ENCODE results near the gene IFFO2.

IFFO2 gene

DNA sequence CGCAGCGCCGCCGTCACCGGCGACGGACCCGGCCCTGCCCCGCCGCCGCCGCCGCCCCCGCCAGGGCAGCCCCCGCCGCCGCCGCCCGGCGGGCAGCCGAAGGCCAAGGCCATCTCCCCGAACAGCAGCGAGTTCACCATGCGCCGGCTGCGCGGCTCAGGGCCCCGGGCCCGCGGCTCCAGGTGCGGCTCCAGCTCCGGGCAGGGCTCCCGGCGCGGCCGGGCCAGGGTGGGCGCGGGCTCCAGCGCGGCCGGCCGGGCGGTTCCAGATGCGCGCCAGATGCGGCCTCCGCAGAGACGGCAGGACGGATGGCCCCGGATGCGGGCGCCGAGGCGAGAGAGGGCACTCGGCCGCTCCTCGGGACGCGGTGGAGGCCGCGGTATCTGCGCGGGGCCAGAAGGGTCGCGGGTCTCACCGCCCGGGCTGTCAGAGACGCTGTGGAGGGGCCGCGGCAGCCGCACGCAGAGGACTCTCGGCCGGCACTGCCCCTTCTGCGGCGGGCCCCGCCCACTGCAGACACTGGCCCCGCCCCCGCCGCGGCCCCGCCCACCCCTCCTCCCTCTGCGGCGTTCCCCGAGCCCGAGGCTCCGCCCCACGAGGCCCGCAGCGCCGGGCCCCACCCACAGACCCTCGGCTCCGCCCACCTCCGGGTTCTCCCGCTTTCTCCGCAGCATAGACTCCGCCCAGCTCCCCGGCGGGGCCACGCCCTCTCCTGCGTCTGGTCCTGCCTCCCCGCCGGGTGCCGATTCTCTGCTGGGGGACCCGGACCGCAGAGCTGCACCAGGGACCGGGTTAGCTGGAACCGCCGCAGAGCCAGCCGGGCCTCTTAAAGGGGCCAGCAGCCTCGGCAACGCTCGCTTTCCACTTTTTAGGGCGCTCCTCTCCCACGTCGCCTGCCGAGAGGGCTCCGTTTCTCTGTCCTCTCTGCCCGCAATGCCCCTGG lies at the start of gene IFFO2:
IFFO2 (minus strand) TSS at position 484 of the 943 bp plus-strand sequence; CDS start at position 140, 344 bp downstream.
- DNase-seq = peak; percentile 92

DNA sequence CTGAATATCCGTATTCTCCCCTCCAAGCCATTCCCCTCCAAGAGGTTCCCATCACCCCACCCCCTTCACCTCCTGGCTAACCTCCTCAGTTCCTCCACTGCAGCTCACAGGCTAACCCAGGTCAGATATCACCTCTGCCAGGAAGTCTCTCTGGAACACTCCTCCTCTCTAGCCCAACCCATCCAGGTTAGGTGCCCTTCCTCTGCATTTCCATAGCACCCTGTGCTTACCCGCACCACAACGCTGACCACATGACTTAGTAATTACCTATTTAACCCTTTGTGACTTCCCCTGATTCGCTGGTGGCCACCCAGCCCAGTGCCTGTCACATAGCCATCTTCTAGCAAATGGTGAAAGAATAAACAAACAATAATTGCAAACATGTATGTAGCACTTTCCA lies 49.5 kb upstream of the IFFO2 start:
- no peak for DNase-seq

DNA sequence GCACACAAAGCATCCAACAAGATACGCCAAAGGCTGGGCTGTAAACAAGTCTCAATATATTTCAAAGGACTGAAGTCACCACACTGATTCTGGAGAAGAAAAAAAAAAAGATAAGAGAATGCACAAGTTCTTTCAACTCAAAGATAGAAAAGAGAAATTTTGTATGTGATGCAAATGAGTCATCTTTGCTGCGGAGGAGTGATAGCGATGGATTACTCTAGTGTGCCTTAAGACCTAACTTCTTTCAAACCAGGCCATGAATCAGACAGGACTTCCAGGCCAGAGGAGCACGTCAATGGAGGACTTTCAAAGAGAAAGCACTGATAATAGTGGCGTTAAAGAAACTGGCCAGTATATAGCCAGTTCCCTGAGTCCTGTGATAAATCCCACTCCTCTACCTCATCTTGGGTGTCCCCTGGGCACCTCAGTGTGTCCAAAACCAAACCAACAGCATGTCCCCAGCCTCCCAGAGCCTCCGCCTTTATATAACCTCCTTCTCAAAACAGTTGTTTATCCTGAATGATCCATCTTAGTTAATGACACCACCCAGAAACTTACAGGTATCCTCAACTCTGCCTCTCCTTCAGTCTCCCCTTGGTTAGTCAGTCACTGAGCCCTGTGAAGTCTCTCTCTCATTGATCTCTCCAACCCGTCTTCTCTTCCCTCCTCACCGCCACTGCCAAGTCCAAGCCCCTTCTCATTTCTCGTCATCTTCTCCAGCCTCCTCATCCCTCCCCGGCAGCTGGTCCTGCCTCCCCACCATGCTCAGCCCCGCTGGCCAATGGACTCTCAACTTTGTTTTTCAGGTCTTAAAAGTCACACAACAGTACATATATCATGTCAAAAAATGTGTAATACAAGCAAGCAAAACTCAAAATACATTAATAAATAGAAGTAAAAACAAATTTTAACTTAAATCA lies 47.2 kb upstream of the IFFO2 start:
- DNase-seq = no peak

DNA sequence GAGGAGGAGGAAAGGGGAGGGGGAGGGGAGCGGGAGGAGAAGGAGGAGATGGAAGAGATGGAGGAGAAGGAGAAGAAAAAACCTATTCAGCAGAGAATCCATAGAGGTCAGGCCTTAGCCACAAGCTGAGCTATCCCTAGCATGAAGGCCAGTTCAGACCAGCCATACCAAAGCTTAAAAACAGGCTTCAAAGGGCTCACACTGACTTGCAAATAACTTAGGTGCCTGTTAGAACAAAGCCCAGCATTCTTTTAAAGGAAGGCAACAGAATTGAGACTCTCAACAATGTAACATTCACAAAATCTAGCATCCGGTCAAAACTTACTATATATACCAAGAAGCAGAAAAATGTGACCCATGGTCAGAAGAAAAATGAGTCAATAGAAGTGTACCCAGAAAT lies 43.6 kb upstream of the IFFO2 start:
- DNase-seq = no peak

DNA sequence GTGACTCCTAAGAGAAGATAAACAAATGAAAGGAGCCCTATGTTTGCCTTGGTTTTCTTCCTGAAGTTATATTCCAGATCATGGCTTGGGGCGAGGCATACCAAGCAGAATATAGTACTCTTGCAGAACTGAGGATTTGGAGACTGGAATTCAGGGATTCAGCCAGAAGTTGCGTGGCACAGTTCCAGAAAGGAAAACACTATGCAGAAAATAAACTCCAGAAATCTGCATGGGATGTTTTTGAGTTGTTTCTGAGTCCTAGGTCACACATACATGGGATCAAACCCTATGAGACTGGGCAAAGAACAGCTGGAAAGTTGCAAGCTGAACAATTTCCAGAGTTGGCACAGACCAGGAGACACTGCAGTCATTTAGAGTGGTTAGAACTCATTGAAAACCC lies 42.9 kb upstream of the IFFO2 start:
- no peak for DNase-seq

DNA sequence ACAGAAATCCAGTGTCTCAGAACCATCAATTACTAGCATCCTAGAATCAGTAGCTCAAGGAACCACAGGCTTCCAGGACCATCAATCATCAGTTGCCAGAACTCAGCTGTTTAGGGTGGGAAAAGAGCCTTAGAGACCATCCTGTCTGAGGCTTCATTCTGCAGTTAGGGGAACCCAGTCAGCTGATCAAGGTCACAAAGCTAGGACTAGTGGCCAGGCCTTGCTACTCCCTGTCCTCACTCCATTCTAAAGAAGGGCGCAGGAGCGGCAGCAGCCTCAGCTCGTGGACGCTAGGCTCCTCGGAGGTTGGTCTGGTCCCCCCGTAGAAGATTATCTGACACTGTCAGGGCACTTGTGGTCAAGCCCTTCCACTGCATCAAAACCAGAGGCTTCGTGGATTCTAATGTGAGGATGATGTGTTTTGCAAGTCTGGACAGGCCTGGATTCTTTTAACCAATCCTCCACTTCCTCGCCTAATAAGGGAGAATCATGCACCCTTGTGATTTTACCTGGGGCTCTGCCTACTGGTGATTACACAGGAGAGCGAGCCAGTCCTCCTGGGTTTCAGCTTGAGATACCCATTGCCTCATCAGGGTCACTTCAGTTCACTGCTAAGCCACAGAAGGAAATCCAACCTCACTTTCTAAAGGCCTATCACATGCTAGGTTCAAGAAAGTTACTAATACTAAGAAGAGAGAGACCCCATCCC lies 41.7 kb upstream of the IFFO2 start:
- no peak for DNase-seq

DNA sequence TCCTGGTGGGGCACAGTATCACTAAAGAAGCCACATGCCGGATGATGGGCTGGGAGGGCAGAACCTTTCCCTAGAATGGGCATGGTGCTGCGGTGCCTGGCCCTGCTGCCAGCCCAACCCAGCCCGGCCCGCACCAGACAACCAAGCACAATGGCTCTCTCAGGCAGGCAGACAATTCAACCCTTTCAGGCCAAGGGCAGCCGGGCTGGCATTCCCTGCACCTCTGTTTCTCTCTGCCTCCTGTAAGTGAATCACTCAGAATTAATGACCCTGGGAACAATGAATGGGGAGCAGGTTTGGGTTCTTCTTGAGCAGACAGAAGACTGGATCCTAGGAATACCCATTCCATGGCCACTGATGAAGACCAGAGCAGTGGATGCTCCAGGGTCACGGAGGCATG lies 41.0 kb upstream of the IFFO2 start:
- no peak for DNase-seq

DNA sequence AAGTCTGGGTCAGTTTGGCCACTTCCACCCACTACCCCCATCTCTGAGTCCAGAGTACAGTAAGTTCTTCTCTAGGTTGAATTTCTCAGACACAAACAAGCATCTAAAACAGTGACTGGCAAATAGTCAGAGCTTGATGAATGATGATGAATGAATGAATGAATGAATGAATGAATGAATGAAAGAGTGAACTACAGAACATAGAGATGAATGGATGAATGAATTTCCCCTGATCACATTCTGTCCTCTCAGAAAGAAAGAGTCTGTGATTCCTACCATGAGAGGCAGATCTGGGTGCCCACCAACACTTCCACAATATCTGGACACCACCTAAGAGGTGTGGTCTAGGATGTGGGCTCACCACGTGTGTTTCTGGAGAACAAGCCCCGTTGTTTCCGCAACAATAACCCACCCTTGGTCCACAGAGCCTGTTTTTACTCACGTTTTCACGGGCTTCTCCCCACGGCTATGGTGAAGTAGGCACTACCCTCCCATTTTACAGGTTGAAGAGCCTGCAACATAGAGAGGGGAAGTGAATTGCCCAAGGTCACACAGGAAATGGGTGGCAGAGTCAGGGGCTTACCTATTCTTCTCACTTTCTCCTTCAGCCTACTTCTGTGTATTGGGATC lies 40.2 kb upstream of the IFFO2 start:
- no peak for DNase-seq

DNA sequence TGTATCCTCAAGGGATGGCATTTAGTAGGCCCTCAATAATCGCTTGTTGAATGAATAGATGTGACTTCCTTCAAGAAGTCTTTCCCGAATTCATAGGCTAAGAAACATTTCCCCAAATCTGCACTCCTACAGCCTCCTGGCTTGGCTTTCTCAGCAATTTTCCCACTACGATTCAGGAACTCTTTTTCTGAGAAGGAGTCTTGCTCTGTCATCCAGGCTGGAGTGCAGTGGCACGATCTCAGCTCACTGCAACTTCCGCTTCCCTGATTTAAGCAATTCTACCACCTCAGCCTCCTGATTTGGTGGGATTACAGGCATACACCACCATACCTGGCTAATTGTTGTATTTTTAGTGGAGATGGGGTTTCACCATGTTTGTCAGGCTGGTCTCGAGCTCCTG lies 37.9 kb upstream of the IFFO2 start:
- DNase-seq = no peak

DNA sequence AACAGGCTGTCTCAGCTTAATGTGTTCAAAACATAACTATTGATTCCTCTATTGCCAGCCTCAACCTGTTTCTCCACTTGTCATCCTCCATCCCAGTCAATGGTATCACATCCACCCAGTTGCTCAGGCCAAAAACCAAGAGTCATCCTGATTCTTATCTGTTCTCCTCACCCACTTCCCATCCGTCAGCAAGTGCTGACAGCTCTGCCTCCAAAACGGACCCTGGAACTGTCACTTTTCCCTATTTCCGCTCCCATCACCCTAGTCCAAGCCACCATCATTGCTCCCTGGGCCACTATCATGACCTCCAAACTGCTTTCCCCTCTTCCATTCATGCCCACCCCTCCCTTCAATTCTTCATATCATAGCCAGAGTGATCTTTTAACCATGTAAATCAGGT lies 36.2 kb upstream of the IFFO2 start:
- DNase-seq = no peak

DNA sequence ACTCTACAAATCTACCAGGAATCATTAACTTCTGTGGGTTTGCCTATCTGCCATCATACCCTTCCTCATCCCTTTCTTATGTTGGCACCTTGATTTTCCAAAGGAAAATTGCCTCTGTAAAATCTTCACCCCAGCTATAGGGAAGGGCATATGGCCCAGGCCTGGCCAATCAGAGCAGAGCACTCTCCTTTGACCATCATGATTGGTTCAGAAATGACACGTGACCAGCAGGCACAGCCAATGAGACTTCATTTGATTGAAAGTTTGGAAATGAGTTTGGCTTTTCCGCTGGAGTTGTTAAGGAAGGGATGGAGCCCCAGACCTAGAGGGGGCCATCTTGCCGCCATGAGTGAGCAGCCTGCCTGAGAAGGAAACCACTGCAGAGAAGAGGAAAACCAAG lies 35.1 kb upstream of the IFFO2 start:
- no peak for DNase-seq

DNA sequence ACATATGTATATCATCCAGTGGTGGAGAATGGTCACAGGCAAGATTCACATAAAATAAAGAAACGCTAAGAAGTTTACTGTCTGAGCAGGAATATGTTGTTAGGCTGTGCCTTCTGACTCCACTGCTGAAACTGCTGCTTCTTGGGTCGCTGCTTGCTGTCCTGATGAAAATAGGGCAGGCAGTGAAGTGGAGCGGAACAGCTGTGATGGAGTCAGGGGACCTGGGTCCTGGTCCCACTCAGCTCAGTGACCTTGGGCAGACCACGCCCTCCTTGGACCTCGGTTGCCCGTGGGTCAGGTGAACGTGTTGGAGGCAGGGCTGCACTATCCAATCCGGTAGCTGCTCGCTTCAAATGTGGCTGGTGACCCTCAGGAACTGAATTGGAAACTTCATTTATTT lies 33.4 kb upstream of the IFFO2 start:
- DNase-seq = no peak

DNA sequence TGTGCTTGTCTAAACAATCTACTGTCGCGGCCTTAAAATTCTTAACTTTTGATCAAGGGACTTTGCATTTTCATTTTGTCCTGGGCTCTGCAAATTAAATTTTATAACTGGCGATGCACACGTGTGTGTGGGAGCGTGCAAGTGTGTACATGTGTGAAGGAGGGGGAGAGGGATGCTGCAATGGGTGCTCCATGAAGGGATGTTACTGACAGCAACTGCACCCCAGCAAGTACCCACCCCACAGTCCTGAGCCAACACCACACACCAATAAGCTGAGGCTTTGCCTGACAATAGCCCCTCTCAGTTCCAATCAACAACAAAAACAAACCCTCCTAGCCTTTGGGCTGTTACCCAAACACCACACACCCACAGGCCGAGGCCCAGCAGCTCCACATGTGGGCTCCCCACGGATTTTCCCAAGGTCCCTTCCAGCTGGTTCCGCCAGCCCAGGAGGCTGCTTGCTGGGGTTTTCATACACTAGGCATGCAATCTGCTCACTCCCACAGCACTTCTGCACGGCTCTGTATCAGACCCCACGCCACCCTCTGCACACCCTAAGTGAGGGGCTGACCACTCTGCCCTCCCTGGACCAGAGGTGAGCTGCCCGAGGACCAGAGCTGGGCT lies 32.8 kb upstream of the IFFO2 start:
- DNase-seq = no peak

DNA sequence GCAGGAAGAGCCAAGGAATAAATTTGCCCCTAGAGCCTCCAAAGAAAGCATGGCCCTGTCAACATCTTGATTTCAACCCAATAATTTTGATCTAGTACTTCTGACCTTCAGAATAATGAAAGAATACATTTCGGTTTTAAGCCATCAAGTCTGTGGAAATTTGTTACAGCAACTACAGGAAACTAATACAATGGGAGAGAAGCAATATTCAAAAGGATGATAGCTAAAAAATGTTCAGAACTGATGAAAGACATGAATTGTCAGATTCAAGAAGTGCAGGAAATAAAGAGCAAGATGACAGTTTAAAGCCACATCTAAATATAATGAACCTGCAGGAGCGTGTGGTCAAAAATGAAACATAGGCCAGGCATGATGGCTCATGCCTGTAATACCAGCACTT lies 24.8 kb upstream of the IFFO2 start:
- DNase-seq = no peak

DNA sequence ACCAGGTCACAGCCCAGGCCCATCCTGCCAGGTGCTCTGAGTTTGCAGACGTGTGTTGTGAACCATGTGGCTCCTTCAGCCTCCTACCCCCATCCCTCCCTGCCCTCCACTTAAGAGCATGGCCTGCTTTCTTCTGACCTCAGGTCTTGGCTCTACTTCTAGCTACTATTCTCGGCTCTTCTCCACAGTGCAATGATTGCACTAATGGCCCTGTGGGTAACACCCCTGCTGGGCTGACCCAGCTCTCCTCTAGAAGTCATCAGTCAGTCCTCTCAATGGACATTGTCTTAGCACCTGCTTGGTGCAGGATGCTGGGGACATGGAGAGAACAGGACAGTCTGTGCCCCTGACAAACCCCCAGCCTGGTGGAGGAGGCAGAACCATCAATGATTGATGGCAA lies 22.2 kb upstream of the IFFO2 start:
- DNase-seq = no peak

DNA sequence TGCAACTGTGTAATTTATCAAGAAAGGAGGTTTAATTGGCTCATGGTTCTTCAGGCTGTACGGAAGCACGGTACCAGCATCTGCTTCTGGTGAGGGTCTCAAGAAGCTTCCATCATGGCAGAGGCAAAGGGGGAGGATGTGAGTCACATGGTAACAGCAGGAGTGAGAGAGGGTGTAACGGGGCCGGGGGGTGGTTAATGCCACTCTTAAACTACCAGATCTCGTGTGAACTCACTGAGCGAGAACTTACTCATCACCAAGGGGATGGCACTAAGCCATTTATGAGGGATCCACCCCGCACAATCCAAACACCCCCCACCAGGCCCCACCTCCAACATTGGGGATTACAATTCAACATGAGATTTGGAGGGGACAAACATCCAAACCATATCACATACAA lies 21.0 kb upstream of the IFFO2 start:
- no peak for DNase-seq

DNA sequence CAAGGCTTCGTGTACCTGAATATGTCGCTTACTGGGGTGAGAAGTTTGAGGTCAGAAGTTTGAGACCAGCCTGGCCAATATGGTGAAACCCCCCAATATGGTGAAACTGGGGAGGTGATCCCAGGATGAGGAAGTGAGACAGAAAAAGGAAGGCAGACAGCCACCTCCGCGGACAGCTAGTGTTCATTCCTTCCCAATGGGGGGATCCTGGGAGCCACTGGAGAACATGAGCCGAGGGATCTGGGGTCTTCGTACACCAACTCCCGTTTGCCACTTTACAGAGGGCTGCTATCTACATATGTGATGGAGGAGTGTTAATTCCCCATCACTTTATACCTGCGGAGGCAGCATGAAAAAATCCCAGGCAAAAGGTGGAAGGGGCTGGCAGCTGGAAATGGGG lies 19.6 kb upstream of the IFFO2 start:
- DNase-seq = no peak

DNA sequence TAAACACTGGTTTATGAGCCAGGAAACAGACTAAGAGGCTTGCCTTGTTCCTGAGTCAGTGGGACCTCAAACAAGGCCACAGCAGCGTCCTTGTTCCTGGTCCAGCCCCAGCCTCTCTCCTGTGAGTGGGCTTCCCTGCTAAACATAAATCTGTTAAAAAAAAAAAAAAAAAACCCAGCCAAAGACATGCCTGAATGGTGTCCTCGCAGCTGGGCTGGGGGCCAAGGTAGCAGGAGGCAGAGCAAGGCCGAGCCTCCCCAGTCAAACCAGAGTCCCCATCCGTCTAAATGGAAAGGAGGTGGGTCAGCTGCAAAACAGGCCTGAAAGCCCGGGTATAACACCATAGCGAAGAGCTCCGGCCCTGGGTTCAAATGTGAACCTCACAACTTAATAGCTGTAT lies 18.1 kb upstream of the IFFO2 start:
- DNase-seq = no peak

DNA sequence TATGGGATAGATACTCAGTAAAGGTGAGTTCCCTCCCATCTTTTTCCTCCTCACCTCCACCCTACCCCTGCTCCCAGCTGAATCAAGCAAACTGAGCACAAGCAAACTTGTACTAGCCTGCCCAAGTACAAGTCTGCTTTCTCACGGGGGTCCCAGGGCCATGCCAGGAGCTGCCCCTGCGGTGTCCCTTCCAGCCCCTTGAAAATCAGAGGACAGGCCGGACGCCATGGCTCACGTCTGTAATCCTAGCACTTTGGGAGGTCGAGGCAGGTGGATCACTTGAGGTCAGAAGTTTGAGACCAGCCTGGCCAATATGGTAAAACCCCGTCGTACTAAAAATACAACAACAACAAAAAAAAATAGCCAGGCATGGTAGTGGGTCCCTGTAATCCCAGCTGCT lies 17.5 kb upstream of the IFFO2 start:
- no peak for DNase-seq

DNA sequence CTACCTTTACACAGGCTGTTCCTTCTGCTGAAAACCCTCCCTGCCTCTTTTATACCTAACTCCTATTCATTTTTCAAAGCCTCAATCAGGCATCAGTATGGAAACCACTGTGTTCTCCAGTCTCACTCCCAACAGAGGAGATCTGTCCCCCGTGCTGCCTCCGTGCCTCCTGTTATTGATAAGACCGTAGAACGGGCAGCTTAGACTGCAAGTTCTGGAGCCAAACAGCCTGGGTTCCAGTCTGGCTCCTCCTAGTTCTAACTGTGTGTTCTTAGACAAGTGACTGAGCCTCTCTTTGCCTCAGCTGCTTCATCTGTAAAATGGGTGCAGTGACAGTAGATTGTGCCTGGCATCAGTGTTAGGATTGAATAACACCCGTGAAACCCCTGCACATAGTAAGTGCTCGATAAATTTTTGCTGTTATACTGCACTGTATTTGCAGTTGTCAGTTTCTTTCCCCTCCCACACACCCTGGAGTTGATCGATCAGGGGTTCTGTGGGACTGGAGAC lies 17.0 kb upstream of the IFFO2 start:
- no peak for DNase-seq

DNA sequence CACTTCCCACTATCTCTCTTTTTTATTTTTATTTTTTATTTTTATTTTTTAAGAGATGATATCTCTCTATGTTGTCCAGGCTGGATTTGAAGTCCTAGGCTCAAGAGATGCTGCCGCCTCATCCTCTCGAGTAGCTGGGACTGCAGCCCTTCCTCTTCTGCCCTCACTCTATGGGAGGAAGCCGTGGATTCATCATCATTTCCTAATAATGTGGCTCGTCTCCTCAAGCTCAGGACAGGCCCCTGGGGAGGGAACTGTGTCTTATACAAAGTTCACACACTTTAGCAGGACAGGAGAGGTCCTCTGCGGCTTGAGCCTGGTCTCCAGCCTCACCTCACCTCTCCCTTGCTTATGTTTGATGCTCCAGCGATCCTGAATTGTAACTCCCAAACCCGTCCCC lies 16.5 kb upstream of the IFFO2 start:
- no peak for DNase-seq

DNA sequence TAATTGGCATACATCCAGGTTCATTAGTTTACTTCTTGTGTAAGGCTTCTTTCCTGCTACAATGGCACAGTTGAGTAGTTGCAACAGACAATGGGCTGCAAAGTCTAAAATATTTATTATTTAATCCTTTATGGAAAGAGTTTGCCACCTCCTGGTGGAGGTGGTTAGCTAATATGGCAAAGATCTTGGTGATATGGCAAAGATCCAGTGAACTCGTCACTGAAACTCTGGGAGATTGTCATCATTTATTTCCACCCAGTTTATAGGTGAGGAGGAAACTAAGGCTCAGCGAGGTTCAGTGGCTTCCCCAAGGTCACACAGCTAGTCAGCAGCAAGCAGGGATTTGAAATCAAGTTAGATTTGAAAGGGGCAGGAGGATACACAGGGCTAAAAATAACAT lies 16.1 kb upstream of the IFFO2 start:
- DNase-seq = no peak

Data from NCI-H345 (cell line).